Occipital lobe (tissue), 2 donors: ENCODE data around the gene COL8A2. TPM values are rescaled to one million over a fixed set of nuclear protein-coding genes. Genes with fewer than 3 reads are reported as not detected.

Experiments
- DNase-seq: peaks from one replicate; lab custom pipeline; 2025; lab: John Stamatoyannopoulos, UW
- total RNA-seq: library from RNA; depleted of rRNA; stranded (reverse); fragments of >200 nt; gene quantifications from one replicate; pipeline ENCODE4 v1.2.3, GENCODE V29; 2014

The COL8A2 gene
- total RNA-seq, 1 donor from 2014 or later: 1.1 TPM

GRCh38 chr1:36137226-36137625 lies 12.2 kb upstream of the COL8A2 start:
- no peak for DNase-seq

GRCh38 chr1:36136535-36136934 lies 11.5 kb upstream of the COL8A2 start:
- no peak for DNase-seq

GRCh38 chr1:36135796-36136195 lies 10.8 kb upstream of the COL8A2 start:
- DNase-seq: no peak

- DNase-seq: no peak
These were observed 10.3 kb upstream of the COL8A2 start for GRCh38 chr1:36135330-36135667.

GRCh38 chr1:36134505-36135329 lies 9.7 kb upstream of the COL8A2 start:
- no peak for DNase-seq

- no peak for DNase-seq
These were observed 9.0 kb upstream of the COL8A2 start for GRCh38 chr1:36134031-36134430.

- peak; percentile 12 for DNase-seq
These were observed 8.5 kb upstream of the COL8A2 start for GRCh38 chr1:36133484-36133883.

- DNase-seq: no peak
These were observed 7.0 kb upstream of the COL8A2 start for GRCh38 chr1:36132029-36132428.

- DNase-seq: no peak
These were observed 3.8 kb upstream of the COL8A2 start for GRCh38 chr1:36128905-36129206.

- no peak for DNase-seq
These were observed 3.3 kb upstream of the COL8A2 start for GRCh38 chr1:36128126-36128904.

- DNase-seq: no peak
These were observed 1.9 kb upstream of the COL8A2 start for GRCh38 chr1:36126797-36127500.

GRCh38 chr1:36126005-36126716 lies 1.1 kb upstream of the COL8A2 start:
- DNase-seq: no peak

GRCh38 chr1:36124404-36125128 lies 456 bp downstream of the COL8A2 start:
- no peak for DNase-seq

GRCh38 chr1:36123356-36123755 lies 1.7 kb downstream of the COL8A2 start:
- no peak for DNase-seq

GRCh38 chr1:36122062-36123030 lies 2.7 kb downstream of the COL8A2 start:
- no peak for DNase-seq

GRCh38 chr1:36119456-36119855 lies 5.6 kb downstream of the COL8A2 start:
- no peak for DNase-seq

GRCh38 chr1:36118447-36119204 lies 6.4 kb downstream of the COL8A2 start:
- DNase-seq: no peak

- no peak for DNase-seq
These were observed 8.1 kb downstream of the COL8A2 start for GRCh38 chr1:36116901-36117300.

GRCh38 chr1:36115931-36116330 lies 9.1 kb downstream of the COL8A2 start:
- DNase-seq: no peak
